HG03571 (cell line): ENCODE measurements around the gene DHCR24.

Source experiments
- ATAC-seq: cut with Tn5 transposase; IDR thresholded peaks from one replicate; pipeline ENCODE4 v1.9.1; 2021; ENCODE audit not compliant: unreplicated experiment

Gene DHCR24

DNA sequence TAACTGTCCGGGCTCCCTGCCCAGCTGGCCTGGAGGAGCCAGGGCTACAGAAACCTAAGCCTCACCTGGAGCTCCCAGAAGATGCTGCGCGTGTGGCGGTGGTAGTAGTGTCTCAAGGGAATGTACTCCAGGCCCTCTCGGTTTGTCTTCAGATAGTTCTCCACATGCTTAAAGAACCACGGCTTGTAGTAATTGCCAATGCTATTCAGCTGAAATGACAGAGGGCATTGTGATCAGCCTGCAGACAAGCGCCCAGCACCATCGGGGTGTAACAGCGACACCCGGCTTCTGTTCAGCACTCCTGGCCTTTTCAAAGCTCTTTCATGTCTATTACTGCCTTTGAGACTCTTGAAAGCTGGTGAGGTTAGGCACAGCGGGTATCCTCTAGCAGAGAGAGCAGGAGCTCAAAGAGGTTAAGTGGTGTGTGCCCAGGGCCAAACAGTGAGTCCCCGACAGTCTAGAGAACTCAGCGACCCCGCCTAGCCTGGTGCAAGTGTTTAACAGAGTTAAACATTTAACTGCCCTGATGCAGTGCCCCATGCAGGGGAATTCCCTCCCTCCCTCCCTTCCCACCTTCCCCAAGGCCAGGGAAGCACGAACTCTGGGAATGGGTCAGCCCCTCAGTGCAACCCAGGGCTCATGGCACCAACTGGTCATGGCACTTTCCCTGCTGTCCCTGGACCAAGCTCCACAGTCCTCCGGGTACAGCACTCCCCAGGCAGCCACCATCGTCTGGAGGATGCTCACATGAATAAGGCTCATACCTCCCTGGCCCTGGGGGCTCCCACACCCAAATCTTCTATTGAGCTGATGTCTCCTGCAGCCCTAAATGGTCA is 21.5 kb downstream of the DHCR24 start:
- no peak for ATAC-seq

DNA sequence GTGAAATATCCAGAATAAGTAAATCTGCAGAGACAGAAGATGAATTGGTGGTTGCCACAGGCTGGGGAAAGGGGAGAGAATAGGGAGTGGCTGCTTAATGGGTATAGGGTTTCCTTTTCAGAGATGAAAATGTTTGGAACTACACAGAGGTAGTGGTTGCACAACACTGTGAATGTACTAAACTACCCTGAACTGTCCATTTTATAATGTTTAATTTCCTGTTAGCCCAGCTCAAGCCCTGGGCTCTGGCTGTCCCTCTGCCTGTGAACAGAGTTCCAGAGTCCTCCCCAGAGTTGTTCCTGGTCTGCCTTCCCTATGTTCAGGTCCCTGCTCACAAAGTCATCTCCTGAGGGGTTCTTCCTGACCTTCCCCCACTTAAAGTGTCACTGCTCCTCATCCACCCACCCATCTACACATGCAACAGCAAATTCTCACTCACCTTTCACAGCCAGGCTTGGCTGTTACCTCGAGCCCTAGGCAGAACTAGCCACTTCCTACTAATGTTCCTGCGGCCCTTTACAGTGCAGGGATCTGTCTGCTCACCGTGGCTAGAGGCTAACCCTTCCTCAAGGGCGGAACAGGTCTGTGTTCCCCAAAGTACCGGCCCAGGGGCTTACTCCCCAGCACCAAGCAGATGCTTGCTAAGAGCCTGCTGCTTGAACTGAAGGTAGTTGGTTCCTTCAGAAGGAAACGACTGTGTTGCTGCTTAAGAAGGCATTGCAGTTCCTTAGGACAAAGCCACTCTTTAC is 22.4 kb downstream of the DHCR24 start:
- ATAC-seq: no peak

DNA sequence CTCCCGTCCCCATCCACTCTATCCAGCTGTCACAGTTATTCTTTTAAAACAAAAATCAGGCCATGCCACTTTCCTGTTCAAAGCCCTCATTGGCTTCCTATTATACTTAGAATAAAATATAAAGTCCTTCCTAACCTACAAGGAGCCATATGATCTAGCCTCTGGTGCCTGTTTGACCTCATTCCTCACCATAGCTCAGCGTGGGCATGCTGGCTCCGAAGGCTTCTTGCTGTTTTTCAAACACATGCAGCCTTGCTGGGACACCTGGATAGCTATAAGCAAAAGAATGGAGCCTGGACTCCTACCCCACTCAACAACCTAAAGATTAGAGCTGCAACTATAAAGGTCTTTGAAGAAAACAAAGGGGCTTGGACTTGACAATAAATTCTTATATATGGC is 23.7 kb downstream of the DHCR24 start:
- no peak for ATAC-seq

DNA sequence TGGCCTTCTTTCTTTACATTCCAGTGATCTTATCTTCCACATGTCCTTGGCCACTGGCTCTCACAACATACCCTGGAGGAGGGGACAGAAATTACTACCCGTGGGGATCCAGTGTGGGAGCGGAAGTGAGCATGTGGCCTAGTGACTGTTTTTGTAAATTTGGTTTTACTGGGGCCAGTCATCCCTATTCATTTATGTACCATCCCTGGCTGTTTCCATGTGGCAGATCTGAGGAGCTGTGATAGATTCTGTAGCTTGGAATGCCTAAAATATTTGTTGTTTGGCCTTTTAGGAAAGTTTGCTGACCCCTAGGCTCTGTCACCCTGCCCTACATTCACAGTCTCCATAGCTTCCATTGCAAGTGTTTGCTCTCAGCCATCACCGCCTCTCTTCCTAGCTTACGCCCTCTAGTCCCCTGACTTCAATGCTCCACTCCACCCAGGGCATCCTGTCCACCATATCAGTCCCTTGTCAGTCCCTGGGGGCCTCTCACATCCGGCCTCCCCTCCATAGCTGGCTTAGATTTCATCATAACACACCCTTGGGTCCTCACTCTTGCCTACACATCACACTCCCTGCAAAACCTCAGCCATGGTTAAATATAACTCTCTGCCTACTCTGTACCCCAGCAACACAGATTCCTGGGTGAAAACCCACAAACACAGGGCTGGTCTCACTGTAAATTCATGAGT is 25.8 kb downstream of the DHCR24 start:
- no peak for ATAC-seq

DNA sequence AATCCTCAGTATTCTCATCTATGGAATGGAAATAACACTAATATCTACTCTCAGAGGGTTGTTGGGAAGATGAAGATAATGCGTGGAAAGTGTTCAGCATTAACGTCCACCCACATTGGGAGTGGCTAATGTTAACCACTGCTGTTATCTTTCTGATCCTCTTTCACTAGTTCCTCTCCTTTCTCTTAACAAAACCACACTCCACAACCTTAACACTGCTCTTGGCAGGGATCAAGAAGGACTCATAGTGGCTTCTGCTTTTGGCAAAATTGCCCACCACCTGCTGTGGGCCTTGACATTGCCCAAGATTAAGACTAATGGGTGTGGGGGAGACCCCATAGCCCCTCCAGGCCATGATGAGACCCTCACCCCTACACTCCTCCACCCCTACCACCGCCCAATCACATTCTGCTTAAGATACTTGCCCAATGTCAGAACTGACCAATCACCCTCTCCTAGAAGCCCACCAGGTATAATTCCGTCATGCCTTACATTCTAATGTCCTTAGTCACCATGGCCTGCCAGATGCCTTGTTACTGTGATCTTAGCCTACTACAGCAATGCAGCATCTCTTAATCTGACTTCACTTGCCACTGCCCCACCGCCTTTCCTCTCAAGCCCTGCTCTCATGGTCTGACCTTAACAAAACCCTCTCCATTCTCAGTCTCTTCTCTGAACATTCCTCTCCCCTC is 27.1 kb downstream of the DHCR24 start:
- ATAC-seq: no peak

DNA sequence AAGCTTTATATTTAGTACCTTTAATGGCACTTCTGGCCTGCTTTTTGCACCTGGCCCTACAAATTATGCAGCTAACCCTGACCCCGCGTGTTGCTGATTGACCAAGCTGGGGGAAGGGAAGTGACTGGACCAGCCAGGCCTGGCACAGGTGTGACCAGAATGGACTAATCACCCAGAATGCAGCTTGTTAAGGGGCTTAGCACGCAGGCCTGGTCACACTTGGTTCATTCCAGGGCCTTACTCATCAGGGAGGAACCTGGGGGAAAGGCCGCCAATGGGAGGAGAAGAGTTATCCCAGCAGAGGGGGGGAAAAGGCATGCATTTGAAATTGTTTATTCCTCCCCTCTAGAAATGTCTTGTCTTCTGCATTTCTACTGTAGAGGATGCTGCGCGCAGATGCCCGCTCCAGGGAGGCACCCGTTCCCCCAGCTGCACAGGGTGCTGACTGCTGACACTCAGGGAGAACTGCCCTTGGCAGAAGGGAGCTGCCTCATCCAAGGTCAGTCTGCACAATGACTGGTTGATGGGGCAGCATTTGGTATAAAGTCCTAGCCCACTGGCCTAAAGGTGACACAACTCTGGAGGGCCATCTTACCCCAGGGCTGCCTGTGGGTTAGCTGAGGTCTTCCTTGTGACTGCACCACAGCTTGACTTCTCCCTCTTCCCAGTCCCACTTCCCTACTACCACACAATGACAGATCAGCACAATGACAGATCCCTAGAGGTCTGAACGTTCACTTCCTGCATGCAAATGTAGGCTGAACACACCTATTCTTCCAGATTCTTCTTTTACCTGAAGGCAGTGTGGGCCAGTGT is 29.0 kb downstream of the DHCR24 start:
- no peak for ATAC-seq

DNA sequence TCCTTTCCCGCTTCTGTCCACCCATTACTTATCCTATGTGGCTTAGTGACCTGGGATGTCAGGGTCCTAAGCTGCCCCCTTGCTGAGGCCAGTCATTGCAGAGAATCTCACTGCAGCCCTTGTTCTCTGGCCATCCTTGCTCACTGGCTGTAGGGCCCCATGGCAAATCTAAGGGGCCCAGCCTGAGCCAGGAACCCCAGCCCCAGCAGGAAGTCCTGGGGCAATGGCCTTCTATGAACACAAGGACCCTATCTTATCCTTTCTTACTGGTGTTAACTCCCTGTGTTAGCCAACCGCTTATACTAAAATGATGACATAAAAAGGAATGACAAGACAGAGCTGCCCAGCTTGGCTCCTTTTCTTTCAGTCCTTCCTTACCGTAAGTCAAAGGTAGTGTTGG is 29.9 kb downstream of the DHCR24 start:
- no peak for ATAC-seq

DNA sequence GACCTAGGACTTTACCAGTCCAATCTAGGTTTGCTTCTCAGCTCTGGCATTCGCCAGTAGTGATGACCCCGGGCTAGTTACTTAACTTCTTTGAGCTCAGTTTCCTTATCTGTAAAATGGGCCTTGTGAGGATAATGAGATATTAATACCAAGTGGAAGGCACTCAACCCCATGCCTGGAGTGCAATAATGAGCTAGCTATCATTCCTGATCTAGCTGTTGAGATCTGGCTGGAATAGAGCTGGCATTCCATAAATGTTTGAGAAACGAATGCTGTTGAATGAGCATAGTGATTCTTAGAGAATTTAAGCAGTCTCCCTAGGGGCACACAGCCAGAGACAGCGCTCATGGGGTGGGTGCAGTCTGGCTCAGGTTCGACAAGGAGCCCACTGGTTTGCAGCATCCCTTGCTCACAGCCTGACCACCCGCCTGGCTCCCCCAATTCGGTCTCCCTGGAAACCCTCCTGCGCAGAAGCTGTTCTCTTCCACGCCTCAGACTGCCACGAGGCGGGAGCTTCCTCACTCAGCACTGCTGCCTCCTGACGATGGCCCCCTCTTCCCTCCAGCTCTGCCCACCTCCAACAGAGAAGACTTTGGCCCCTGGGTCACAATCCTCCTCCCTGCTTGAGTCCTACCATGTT is 32.5 kb downstream of the DHCR24 start:
- no peak for ATAC-seq

DNA sequence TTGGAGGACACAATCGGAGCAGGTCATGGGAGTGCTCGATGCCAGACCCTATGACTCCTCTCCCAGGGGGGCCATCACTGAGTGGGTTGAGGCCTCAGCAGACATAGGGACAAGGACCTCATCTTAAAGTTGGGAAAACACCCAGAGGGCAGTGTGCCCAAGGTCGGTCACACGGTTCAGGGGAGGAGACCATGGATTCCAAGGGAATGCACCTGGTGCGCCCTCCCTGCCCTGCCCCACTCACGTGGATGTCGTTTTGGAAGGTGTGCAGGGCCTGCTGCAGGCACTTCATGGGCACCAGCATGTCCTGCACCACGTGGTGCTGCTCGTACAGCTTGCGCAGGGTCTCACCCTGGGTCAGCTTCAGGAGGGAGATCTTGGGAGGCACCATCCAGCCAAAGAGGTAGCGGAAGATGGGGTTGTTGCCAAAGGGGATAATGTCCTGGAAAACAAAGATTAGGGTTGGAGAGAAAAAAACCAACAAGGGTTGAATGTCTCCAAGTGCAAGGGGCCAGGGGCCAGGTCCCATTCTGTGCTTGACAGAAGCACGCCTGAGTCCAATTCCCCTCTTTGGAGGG is 33.1 kb downstream of the DHCR24 start:
- no peak for ATAC-seq

DNA sequence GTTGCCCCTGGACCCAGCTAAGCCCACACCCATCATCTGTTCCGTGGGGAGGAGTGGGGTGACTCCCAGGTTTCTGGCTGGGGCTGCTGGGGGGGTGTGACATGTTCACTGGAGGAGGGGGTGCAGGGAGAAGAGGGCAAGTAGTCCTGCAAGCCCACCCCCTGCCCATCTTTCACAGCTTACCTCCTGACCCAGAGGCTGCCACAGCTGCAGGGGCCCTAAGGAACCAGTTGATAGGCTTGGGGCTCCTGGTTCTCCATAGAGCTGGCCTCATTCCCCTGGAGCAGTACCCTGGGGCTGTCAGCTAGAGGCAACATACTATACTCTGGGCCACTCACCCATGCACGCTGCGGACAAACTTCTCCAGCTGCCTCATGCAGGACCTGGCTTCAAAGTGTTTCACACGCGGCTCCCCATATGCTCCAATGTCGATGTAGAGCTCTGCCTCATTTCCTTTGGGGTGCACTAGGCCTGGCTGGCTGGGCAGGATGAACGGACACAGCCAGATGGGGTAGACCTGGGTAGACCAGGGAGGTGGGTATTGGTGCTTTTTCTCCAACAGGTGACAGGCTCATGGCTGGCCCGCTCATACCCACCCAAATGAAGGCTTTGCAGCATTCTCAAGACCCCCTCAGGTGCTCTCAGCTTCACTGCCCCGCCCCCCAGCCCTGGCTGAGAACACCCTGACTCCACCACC is 33.8 kb downstream of the DHCR24 start:
- no peak for ATAC-seq

DNA sequence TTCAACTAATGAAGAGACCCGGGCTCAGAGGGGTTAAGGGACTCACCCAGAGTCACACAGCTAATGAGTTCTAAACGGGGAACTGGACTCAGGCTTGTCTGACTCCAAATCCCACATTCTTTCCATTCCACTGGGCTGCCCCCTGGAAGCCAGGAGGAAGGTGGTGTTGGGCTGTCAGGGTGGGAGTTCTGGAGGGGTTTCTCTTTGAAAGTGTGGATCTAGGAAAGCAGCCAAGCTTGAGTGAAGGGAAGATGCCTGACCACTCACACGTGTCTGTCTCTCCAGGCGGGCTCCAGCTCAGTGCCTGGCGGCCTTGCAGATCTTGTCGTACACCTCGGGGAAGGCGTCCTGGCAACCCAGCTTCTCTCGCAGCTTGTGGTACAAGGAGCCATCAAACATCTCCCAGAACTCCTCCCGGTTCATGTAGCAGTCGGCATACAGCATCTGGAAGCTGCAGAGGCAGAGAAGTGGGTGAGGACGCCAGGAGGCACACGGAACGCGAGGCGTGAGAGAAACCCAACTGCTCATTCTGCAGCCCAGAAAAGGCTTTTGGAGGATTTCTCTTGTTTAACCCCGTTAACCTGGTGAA is 35.0 kb downstream of the DHCR24 start:
- no peak for ATAC-seq

DNA sequence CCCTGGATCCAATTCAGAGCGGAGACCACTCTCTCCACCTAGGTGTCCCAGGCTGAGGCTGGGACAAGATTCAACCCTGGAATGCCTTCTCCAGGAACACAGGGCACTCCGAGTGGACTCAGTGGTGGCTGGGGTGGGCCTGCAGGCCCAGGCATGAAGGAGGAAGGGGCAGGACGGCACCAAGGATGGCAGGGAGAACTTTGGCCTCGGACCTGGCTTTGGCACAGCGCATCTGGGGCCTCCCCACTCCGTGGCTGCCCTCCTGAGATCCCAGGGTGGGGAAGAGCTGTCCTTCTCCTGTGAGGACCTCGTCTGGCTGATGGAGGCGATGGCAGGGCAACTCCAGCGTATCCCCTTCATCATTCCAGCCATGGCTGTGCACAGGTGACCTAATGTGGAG is 35.6 kb downstream of the DHCR24 start:
- no peak for ATAC-seq

DNA sequence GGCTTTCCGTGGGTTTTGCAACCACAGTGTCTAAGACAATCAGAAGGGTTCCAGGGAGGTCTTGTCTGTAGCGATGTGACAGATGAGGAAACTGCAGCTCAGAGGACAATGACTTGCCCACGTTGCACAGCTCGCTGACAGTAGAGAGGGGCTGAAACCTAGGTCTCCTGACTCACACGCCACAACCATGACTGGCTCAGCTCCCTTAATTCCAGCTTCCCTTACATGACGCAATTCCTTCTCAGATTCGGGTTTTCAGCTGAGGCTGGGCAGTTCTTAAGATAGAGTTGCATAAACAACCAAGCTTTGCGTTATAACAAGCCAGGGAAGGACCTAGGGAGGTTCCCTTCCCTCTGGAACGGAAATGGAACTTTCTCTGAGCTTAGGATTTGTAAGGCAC is 36.3 kb downstream of the DHCR24 start:
- no peak for ATAC-seq

DNA sequence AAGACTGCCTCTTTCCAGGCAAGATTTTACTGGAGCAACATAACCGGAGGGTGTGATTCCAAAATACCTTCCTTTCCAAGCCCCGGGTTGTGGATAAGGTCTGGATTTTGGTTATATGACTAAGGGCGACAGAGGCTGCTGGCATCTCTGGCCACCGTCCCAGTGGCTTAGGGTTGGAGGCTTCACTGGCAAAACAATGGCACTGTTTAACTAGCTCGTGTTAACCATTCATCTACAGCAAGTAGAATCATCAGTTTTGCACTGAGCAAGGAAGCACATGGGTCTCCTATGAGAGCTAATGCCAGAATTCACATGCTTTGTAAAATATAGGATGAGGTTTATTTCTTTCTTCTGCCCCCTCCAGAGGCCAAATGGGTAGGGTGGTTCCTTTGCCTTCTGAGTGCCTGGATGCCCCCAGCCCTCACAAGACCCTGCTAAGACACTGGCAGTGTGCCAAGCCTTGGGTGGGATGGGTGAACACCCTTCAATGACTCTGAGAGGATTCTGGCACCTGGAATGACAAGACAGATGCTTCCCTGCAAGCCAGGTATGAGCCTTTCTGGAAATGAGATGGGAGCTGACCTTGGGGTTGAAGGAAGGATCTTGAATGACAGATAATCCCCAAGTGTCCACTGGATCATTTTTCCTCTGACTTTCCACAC is 36.8 kb downstream of the DHCR24 start:
- no peak for ATAC-seq

DNA sequence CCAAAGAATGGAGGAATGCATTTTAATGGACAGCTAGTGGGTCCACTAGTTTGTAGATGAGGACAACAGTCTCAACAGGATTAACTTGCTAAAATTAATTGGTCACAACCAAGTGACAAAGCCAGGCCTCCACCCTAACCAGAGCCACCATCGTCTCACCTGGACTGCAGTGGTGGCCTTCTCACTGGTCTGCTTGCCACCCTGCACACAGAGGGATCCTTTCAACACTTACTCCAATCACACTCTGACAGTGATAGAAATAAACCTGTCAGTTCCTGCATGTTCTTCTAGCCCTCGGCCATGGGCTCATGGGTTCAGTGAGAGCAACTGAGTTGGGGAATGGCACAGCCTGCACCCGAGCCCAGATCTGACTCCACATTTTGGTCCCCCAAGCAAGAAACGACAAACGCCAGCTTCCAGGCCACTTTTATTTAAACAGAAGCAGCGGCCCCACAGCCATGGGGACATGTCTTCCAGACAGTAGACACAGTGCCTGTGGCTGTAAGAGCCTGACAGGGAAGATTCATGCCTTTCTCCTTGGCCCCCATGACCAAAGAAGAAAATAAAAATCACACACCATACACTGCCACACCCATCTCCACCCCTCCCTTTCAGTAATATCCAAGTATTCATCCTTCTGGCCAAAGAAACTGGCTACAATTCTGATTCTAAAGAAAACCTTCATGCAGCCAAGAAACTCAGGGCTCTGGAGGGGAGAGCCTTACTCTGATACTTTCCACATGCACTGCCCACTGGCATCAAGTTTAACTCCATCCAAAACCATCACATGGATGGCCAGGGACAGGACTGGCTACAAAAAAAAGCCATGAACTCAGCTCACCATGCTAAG is 37.6 kb downstream of the DHCR24 start:
- ATAC-seq: no peak

DNA sequence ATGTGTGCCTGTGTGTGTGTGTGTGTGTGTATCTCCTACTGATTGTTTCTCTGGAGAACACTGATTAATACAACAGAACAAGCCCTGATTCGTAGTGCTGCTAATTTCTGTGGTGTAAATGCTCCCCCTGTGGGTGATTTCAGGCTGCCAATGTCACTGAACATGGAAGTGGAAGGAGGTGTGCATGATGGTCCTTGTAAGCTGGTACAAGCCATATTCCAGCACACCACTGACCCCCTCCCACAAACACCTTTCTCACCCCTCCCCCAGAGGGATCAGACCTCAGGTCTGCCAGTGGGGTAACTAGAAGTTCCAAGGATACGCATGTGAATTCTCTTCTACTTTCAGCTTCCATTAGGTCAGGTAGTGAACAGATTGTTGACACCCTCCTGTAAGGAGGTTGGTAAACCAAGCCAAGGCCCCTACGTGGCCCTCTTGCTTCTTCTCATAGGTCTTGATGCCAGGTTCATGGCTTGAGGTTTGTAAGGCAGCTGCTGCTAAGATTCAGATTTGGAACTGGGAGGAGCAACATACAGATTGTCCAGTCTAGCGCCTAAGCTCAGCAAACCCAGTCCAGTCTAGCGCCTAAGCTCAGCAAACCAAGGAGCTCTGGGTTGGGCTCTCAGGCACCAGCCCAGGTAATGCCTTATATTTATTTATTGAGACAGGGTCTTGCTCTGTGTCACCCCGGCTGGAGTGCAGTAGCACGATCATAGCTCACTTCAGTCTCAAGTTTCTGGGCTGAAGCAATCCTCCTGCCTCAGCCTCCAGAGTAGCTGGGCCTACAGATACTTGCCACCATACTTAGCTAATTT is 38.7 kb downstream of the DHCR24 start:
- ATAC-seq: no peak
